ENCODE results near the gene ABLIM2.
A peak's percentile ranks its signal among the peaks of the same experiment; 100 is the strongest.

DNA sequence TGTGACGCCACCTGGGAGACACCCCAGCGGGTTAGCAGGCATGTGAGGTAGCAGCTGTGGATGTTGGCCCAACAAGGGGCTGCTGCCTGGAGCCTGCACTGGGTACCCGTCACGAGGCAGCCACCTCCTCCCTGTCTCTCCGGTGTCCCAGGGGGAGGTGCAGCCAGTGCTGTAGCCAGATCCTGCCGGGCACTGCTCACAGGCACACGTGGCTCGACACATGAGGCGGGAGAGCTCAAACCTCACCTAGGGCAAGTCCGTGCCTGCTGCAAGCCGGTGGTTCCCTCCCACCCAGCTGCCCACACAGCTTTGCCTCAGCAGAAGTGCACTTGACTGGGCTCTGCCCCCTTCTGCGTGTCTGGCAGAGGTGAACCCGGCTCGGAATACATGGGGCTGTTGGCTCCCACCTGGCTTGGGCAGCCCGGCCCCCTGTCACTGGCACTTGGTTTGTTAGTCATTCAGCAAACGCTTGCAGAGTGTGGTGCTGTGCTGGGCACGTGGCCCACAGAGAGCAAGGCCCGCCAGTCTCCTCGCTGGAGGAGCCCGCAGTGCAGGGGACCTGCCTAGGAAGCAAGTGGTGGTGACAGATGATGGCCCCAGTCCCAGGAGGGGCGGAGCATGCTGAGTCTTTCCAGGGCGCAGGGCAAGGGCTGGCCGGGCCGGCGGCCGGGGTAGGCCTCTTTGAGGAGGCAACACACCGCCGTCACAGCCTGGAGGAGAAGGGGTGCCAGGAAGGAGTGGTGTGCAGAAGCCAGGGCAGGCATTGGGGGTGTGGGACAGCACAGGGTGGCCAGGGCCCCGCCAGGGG lies 30.3 kb upstream of the ABLIM2 start:
- TF ChIP-seq, protein P1, sequence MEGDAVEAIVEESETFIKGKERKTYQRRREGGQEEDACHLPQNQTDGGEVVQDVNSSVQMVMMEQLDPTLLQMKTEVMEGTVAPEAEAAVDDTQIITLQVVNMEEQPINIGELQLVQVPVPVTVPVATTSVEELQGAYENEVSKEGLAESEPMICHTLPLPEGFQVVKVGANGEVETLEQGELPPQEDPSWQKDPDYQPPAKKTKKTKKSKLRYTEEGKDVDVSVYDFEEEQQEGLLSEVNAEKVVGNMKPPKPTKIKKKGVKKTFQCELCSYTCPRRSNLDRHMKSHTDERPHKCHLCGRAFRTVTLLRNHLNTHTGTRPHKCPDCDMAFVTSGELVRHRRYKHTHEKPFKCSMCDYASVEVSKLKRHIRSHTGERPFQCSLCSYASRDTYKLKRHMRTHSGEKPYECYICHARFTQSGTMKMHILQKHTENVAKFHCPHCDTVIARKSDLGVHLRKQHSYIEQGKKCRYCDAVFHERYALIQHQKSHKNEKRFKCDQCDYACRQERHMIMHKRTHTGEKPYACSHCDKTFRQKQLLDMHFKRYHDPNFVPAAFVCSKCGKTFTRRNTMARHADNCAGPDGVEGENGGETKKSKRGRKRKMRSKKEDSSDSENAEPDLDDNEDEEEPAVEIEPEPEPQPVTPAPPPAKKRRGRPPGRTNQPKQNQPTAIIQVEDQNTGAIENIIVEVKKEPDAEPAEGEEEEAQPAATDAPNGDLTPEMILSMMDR (IDR thresholded peaks at IDR 0.05 in 4 of 5, conservative IDR thresholded peaks at IDR 0.05 in 1 of 5): no peak
- TF ChIP-seq POLR2A (IDR thresholded peaks at IDR 0.05): peak; percentile 49 to 64

Measured in gastrocnemius medialis (tissue), 4 donors.